ENCODE data around the gene APIP. TPM values are rescaled to one million over a fixed set of nuclear protein-coding genes. Genes with fewer than 3 reads are reported as not detected.
"Not testable (repeated sequence)": the region's sequence is repeated elsewhere in the genome, so short reads cannot be mapped to it uniquely, and the experiment has no call there.

APIP gene
- total RNA-seq, 1 experiment from 2014 or later = 31.3 TPM

DNA sequence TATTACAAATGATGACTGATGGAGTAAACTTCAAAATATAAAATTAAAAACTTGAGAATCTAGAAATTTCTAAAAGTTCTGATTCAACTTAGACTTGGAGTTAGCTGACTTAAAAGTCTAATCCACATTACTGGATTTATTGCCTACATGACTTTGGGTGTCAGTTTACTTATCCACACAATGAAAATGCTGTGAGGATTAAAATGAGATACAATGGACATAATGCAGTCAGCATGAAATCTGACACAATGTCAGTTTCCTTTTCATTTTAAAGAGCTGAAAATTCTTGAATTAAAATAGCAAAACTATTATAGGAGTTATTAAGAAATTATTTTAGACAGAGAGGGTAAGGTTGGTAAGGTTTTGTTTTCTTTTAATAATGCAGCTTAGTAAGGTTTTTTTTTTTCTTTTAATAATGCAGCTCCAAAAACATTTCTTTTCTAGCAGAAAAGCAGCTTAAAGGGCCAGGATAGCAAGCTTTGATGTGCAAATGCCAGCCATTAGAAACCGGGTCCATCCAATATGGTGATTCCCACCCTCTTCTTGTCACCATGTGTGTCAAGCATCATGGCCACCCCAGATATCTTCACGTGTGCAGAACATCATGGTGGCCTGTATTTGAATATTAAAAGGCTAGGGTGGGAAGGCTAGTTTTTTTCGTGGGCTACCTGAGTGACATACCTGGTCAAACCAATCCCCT is 18.9 kb downstream of the APIP start:
- Mint-ChIP-seq H3K27me3 (ENCODE audit: low read depth) (no peaks in the 10 kb centered on the region), H3K4me1 (no peaks in the 10 kb centered on the region), H3K9me3 (peaks cover 48 to 54% of the 10 kb centered on the region in 2 experiments), H3K27ac (no peak overlapping the region), H3K36me3 (ENCODE audit: insufficient read depth in 1 of 3, low read depth in 3 of 3) (peaks cover 36 to 55% (median 52%) of the 10 kb centered on the region in 3 experiments), H3K4me3 (no peak overlapping the region)
- no peak overlapping the region for H3K14ac ChIP-seq (ENCODE audit: insufficient read depth, low read length)
- no peak overlapping the region for H2AK5ac ChIP-seq (ENCODE audit: insufficient read length, low read length)
- no peak overlapping the region for H2BK15ac ChIP-seq (ENCODE audit: low read depth, low read length)
- H3K23me2 ChIP-seq (ENCODE audit: insufficient read length, low read depth, low read length, poor library complexity, severe bottlenecking) = no peaks in the 10 kb centered on the region
- H3K9ac ChIP-seq (ENCODE audit: extremely low read depth, insufficient read length, low read length) = no peak overlapping the region
- no peak overlapping the region for H3K4me2 ChIP-seq (ENCODE audit: insufficient read depth, insufficient read length, low read length)
- no peak overlapping the region for H2BK12ac ChIP-seq (ENCODE audit: insufficient read length, low read depth, low read length)
- WGBS (ENCODE audit: extremely low coverage, insufficient read length, low lambda C conversion rate) = no CpG with 5 or more reads among the region's 3 CpGs
- no peak overlapping the region for H4K5ac ChIP-seq (ENCODE audit: insufficient read length, low read depth, low read length)
- H3T11ph ChIP-seq (ENCODE audit: low read length) = no peak overlapping the region
- peaks cover 6% of the 10 kb centered on the region for H3K79me1 ChIP-seq (ENCODE audit: insufficient read depth, low read depth, low read length, poor library complexity, severe bottlenecking)
- H3K27ac ChIP-seq (ENCODE audit: insufficient read length, low read depth, low read length) = no peak overlapping the region
- H2BK5ac ChIP-seq (ENCODE audit: insufficient read length, low read length) = no peak overlapping the region
- TF ChIP-seq, protein P1, sequence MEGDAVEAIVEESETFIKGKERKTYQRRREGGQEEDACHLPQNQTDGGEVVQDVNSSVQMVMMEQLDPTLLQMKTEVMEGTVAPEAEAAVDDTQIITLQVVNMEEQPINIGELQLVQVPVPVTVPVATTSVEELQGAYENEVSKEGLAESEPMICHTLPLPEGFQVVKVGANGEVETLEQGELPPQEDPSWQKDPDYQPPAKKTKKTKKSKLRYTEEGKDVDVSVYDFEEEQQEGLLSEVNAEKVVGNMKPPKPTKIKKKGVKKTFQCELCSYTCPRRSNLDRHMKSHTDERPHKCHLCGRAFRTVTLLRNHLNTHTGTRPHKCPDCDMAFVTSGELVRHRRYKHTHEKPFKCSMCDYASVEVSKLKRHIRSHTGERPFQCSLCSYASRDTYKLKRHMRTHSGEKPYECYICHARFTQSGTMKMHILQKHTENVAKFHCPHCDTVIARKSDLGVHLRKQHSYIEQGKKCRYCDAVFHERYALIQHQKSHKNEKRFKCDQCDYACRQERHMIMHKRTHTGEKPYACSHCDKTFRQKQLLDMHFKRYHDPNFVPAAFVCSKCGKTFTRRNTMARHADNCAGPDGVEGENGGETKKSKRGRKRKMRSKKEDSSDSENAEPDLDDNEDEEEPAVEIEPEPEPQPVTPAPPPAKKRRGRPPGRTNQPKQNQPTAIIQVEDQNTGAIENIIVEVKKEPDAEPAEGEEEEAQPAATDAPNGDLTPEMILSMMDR (conservative IDR thresholded peaks at IDR 0.05) = no peak
- no peak overlapping the region for H2AFZ ChIP-seq (ENCODE audit: low read length)
- H3K18ac ChIP-seq (ENCODE audit: insufficient read length, low read depth, low read length) = no peak overlapping the region
- peaks cover 44% of the 10 kb centered on the region for H3K9me3 ChIP-seq (ENCODE audit: control insufficient read depth, low read depth, low read length)
- H4K20me1 ChIP-seq (ENCODE audit: control insufficient read depth, insufficient read depth, insufficient read length) = no peaks in the 10 kb centered on the region
- no peak overlapping the region for H3K4ac ChIP-seq (ENCODE audit: low read depth, low read length)
- H2BK20ac ChIP-seq (ENCODE audit: low read depth, low read length, poor library complexity, severe bottlenecking) = no peak overlapping the region
- no peaks in the 10 kb centered on the region for H3K4me1 ChIP-seq (ENCODE audit: insufficient read depth, low read length)
- DNase-seq = no peak
- no peak overlapping the region for H2BK120ac ChIP-seq (ENCODE audit: low read depth, low read length, poor library complexity, severe bottlenecking)
- no peak overlapping the region for H4K8ac ChIP-seq (replicated peaks; ENCODE audit: insufficient read length, low read depth, low read length)
- no peaks in the 10 kb centered on the region for H3K27me3 ChIP-seq (ENCODE audit: insufficient read depth, low read length)
- no peak overlapping the region for H3K23ac ChIP-seq (ENCODE audit: insufficient read length, low read depth, low read length)
- no peak overlapping the region for H4K91ac ChIP-seq (ENCODE audit: insufficient read length, low read depth, low read length)
- no peak overlapping the region for H3K56ac ChIP-seq (ENCODE audit: insufficient read length, low read depth, low read length)
- no peaks in the 10 kb centered on the region; the same call in 1 of the 2 replicates for H3K79me2 ChIP-seq (ENCODE audit: insufficient read depth, low read length)

DNA sequence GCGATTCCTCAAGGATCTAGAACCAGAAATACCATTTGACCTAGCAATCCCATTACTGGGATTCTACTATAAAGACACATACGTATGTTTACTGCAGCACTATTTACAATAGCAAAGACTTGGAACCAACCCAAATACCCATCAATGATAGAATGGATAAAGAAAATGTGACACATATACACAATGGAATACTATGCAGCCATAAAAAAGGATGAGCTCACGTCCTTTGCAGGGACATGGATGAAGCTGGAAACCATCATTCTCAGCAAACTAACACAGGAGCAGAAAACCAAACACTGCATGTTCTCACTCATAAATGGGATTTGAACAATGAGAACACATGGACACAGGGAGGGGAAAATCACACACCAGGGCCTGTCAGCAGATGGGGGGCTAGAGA is 20.0 kb downstream of the APIP start:
- H3K79me1 ChIP-seq (ENCODE audit: insufficient read depth, low read depth, low read length, poor library complexity, severe bottlenecking); H3K18ac ChIP-seq (ENCODE audit: insufficient read length, low read depth, low read length); H2BK120ac ChIP-seq (ENCODE audit: low read depth, low read length, poor library complexity, severe bottlenecking); H2AFZ ChIP-seq (ENCODE audit: low read length); H4K91ac ChIP-seq (ENCODE audit: insufficient read length, low read depth, low read length); H4K8ac ChIP-seq (replicated peaks; ENCODE audit: insufficient read length, low read depth, low read length); H3K56ac ChIP-seq (ENCODE audit: insufficient read length, low read depth, low read length); H2AK5ac ChIP-seq (ENCODE audit: insufficient read length, low read length); H3K27ac ChIP-seq (ENCODE audit: insufficient read length, low read depth, low read length); H4K5ac ChIP-seq (ENCODE audit: insufficient read length, low read depth, low read length); H3K4me2 ChIP-seq (ENCODE audit: insufficient read depth, insufficient read length, low read length); H3K4ac ChIP-seq (ENCODE audit: low read depth, low read length); H2BK20ac ChIP-seq (ENCODE audit: low read depth, low read length, poor library complexity, severe bottlenecking); H3K79me2 ChIP-seq (ENCODE audit: insufficient read depth, low read length); H3K4me1 Mint-ChIP-seq; H3K27me3 ChIP-seq (ENCODE audit: insufficient read depth, low read length); H2BK12ac ChIP-seq (ENCODE audit: insufficient read length, low read depth, low read length); H3K14ac ChIP-seq (ENCODE audit: insufficient read depth, low read length); H2BK15ac ChIP-seq (ENCODE audit: low read depth, low read length); H3K27me3 Mint-ChIP-seq (ENCODE audit: low read depth); H3K4me3 Mint-ChIP-seq; H3K9ac ChIP-seq (ENCODE audit: extremely low read depth, insufficient read length, low read length); H3K23me2 ChIP-seq (ENCODE audit: insufficient read length, low read depth, low read length, poor library complexity, severe bottlenecking); H4K20me1 ChIP-seq (ENCODE audit: control insufficient read depth, insufficient read depth, insufficient read length); H2BK5ac ChIP-seq (ENCODE audit: insufficient read length, low read length); H3K23ac ChIP-seq (ENCODE audit: insufficient read length, low read depth, low read length); DNase-seq; H3K4me1 ChIP-seq (ENCODE audit: insufficient read depth, low read length); H3T11ph ChIP-seq (ENCODE audit: low read length); H3K27ac Mint-ChIP-seq: not testable (repeated sequence)
- H3K9me3 Mint-ChIP-seq = peaks cover 43 to 44% of the 10 kb centered on the region in 2 experiments
- peaks cover 34 to 43% (median 43%) of the 10 kb centered on the region in 3 experiments for H3K36me3 Mint-ChIP-seq (ENCODE audit: insufficient read depth in 1 of 3, low read depth in 3 of 3)
- WGBS (ENCODE audit: extremely low coverage, insufficient read length, low lambda C conversion rate) = no CpG with 5 or more reads among the region's 3 CpGs
- peaks cover 33% of the 10 kb centered on the region for H3K9me3 ChIP-seq (ENCODE audit: control insufficient read depth, low read depth, low read length)
